Activated naive CD4-positive, alpha-beta T cell treated with anti-CD3 and anti-CD28 coated beads, Interleukin-2, amount 50 U/mL, for 24 hours (primary cell): ENCODE measurements around the gene CDCA7L.

Source experiments
- H3K27ac Mint-ChIP-seq: one replicate; pipeline ENCODE4 v1.8.0; 2021; ENCODE audit warnings: mild to moderate bottlenecking, mixed read lengths
- H3K27me3 Mint-ChIP-seq: one replicate; pipeline ENCODE4 v1.8.0; 2021; ENCODE audit warnings: mixed read lengths
- H3K36me3 Mint-ChIP-seq: one replicate; pipeline ENCODE4 v1.8.0; 2021; ENCODE audit warnings: mixed read lengths
- H3K4me1 Mint-ChIP-seq: one replicate; pipeline ENCODE4 v1.8.0; 2021; ENCODE audit warnings: mixed read lengths
- H3K4me3 Mint-ChIP-seq: one replicate; pipeline ENCODE4 v1.8.0; 2021; ENCODE audit warnings: mild to moderate bottlenecking, mixed read lengths
- H3K9me3 Mint-ChIP-seq: one replicate; pipeline ENCODE4 v1.8.0; 2021; ENCODE audit warnings: mixed read lengths

The CDCA7L gene

DNA sequence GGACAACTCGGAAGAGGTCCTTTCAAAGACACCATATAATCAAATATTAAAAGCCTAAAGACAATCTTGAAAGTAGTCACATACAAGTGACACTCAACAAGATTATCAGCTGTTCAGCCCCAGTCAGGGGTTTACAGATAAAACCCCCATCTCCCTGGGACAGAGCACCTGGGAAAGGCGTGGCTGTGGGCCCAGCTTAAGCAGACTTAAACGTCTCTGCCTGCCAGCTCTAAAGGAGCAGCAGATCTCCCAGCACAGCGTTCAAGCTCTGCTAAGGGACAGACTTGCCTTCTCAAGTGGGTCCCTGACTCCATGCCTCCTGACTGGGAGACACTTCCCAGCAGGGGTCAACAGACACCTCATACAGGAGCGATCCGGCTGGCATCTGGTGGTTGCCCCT lies 18.0 kb downstream of the CDCA7L start:
- Mint-ChIP-seq H3K4me3 (no peak overlapping the region), H3K27ac (no peak overlapping the region), H3K4me1 (peaks cover 44% of the 10 kb centered on the region), H3K36me3 (peaks cover 28% of the 10 kb centered on the region), H3K27me3 (no peaks in the 10 kb centered on the region), H3K9me3 (peaks cover 6% of the 10 kb centered on the region)

DNA sequence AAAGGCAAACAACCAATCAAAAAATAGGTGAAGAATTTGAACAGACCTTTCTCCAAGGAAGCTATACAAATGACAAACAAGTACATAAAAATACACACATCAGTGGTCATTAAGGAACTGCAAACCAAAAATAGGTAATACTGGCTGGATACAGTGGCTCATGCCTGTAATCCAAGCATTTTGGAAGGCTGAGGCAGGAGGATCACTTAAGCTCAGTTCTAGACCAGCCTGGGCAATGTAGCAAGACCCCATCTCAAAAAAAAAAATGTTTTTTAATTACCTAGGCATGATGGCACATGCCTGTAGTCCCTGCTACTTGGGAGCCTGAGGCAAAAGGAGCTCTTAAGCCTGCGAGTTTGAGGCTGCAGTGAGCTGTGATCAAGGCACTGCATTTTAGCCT lies 19.3 kb downstream of the CDCA7L start:
- peaks cover 6% of the 10 kb centered on the region for H3K9me3 Mint-ChIP-seq
- H3K36me3 Mint-ChIP-seq, result peaks cover 27% of the 10 kb centered on the region

DNA sequence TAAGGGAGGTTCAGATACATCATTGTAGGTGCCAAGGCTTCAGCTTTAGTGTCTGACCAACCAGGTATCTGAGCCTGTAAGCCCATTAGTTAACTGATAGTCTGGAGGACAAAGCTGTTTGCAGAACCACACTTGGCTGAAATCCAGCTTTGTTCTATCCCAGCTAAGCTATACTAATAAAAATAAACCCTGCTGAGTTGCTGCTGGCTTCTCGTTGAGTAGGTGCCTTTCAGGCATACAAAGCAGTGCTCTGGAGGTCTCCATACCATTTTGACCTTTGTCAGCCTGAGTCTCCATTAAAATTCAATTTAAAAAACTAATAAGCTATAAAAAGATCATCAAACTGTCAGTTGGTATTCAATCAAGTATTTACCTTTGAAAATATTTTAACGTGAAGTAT lies 22.0 kb downstream of the CDCA7L start:
- Mint-ChIP-seq H3K4me1 (peaks cover 35% of the 10 kb centered on the region), H3K27ac (no peak overlapping the region), H3K9me3 (no peaks in the 10 kb centered on the region), H3K36me3 (peaks cover 18% of the 10 kb centered on the region), H3K4me3 (no peak overlapping the region), H3K27me3 (no peaks in the 10 kb centered on the region)

More for the DNA sequence above, 19.3 kb downstream of the CDCA7L start:
- Mint-ChIP-seq H3K27me3 (no peaks in the 10 kb centered on the region), H3K4me1 (peaks cover 41% of the 10 kb centered on the region), H3K4me3 (no peak overlapping the region), H3K27ac (no peak overlapping the region)

GRCh38 chr7:21922605-21923004 lies 23.1 kb downstream of the CDCA7L start:
- Mint-ChIP-seq H3K4me1 (peaks cover 31% of the 10 kb centered on the region), H3K36me3 (peaks cover 18% of the 10 kb centered on the region), H3K4me3 (no peak overlapping the region), H3K27ac (no peak overlapping the region), H3K27me3 (no peaks in the 10 kb centered on the region), H3K9me3 (no peaks in the 10 kb centered on the region)

GRCh38 chr7:21920936-21921335 lies 24.8 kb downstream of the CDCA7L start:
- Mint-ChIP-seq H3K36me3 (peaks cover 16% of the 10 kb centered on the region), H3K27me3 (no peaks in the 10 kb centered on the region), H3K4me1 (peaks cover 24% of the 10 kb centered on the region), H3K9me3 (no peaks in the 10 kb centered on the region), H3K4me3 (no peak overlapping the region), H3K27ac (no peak overlapping the region)

GRCh38 chr7:21918216-21918615 lies 27.5 kb downstream of the CDCA7L start:
- Mint-ChIP-seq H3K4me1 (peaks cover 9% of the 10 kb centered on the region), H3K4me3 (no peak overlapping the region), H3K36me3 (peaks cover 28% of the 10 kb centered on the region), H3K27ac (no peak overlapping the region), H3K9me3 (no peaks in the 10 kb centered on the region), H3K27me3 (no peaks in the 10 kb centered on the region)

DNA sequence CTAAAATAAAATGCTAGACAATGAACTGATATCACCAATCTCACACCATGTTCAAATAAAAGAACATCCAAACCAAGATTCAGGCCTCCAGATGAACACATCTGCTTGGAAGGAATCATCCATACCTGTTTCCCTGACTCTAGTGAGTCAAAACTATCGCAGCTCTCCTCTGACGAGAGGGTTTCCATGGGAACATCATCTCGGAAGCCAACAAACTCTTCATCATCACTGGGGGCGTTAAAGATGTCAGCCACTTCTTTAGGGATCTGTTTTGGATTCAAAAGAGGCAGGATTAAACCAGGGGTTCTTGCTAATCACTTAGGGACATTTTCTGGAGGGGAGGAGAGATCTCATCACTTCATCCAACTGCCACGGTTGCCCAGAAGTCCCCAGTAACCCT lies 29.1 kb downstream of the CDCA7L start:
- Mint-ChIP-seq H3K9me3 (no peaks in the 10 kb centered on the region), H3K27ac (no peak overlapping the region), H3K36me3 (peaks cover 30% of the 10 kb centered on the region), H3K4me3 (no peak overlapping the region), H3K27me3 (no peaks in the 10 kb centered on the region), H3K4me1 (peaks cover 9% of the 10 kb centered on the region)

- no peaks in the 10 kb centered on the region for H3K9me3 Mint-ChIP-seq
- H3K36me3 Mint-ChIP-seq, result peaks cover 32% of the 10 kb centered on the region
- H3K27me3 Mint-ChIP-seq, result no peaks in the 10 kb centered on the region
- no peak overlapping the region for H3K4me3 Mint-ChIP-seq
- H3K27ac Mint-ChIP-seq, result no peak overlapping the region
- peaks cover 4% of the 10 kb centered on the region for H3K4me1 Mint-ChIP-seq
Measured at GRCh38 chr7:21916176-21916575, 29.5 kb downstream of the CDCA7L start.

GRCh38 chr7:21915140-21915539 lies 30.6 kb downstream of the CDCA7L start:
- no peaks in the 10 kb centered on the region for H3K27me3 Mint-ChIP-seq
- peaks cover 4% of the 10 kb centered on the region for H3K4me1 Mint-ChIP-seq
- H3K36me3 Mint-ChIP-seq, result peaks cover 32% of the 10 kb centered on the region
- H3K27ac Mint-ChIP-seq, result no peak overlapping the region
- no peaks in the 10 kb centered on the region for H3K9me3 Mint-ChIP-seq
- H3K4me3 Mint-ChIP-seq, result no peak overlapping the region

DNA sequence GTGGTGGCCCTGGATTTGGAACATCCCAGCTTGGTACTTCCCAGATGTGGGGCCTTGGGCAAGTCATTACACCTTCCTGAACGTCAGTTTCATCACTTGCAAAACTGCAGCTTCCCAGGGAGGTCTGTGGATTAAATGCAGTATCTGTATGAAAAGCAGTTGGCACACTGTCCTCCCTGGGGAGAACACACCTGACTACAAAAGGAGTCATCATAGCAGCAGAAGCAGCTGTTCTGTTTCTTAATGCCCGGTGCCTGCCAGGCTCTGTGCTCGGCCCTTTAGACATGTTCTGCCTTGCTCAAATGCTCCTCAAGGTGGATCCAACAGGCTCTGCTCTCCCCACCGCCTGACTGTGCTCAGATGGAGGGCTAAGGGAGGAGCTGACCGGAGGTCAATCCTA lies 31.0 kb downstream of the CDCA7L start:
- no peak overlapping the region for H3K4me3 Mint-ChIP-seq
- no peaks in the 10 kb centered on the region for H3K9me3 Mint-ChIP-seq
- H3K27ac Mint-ChIP-seq, result no peak overlapping the region
- H3K27me3 Mint-ChIP-seq, result no peaks in the 10 kb centered on the region
- peaks cover 31% of the 10 kb centered on the region for H3K36me3 Mint-ChIP-seq
- H3K4me1 Mint-ChIP-seq, result peaks cover 3% of the 10 kb centered on the region

GRCh38 chr7:21912931-21913780 lies 32.5 kb downstream of the CDCA7L start:
- Mint-ChIP-seq H3K36me3 (peaks cover 36% of the 10 kb centered on the region), H3K4me1 (no peaks in the 10 kb centered on the region), H3K27ac (no peak overlapping the region), H3K9me3 (no peaks in the 10 kb centered on the region), H3K27me3 (no peaks in the 10 kb centered on the region), H3K4me3 (no peak overlapping the region)

DNA sequence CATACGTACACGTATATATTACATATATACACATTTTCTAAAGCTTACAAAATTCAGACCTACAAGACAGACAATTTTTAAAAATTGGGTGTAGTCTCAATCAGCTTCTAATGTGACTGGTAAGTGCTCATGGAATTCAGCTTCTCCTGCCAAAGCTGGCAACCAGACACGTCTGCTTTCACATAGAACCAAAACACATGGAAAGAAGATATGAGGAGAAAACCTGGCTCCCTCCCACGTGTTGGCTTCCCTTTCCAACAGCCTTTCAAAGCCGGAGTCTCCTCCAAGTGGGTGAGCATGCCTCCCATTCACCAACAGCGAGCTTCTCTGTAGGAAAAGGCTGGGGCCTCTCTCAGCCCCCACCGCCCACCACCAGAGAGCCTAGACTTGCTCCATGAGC lies 33.4 kb downstream of the CDCA7L start:
- Mint-ChIP-seq H3K36me3 (peaks cover 38% of the 10 kb centered on the region), H3K4me3 (no peak overlapping the region), H3K27ac (no peak overlapping the region), H3K4me1 (no peaks in the 10 kb centered on the region), H3K9me3 (no peaks in the 10 kb centered on the region), H3K27me3 (no peaks in the 10 kb centered on the region)

GRCh38 chr7:21911341-21911875 lies 34.3 kb downstream of the CDCA7L start:
- no peak overlapping the region for H3K27ac Mint-ChIP-seq
- H3K27me3 Mint-ChIP-seq, result no peaks in the 10 kb centered on the region
- peaks cover 36% of the 10 kb centered on the region for H3K36me3 Mint-ChIP-seq
- H3K4me1 Mint-ChIP-seq, result no peaks in the 10 kb centered on the region
- H3K4me3 Mint-ChIP-seq, result no peak overlapping the region
- H3K9me3 Mint-ChIP-seq, result no peaks in the 10 kb centered on the region

GRCh38 chr7:21910253-21910652 lies 35.4 kb downstream of the CDCA7L start:
- no peak overlapping the region for H3K4me3 Mint-ChIP-seq
- no peak overlapping the region for H3K27ac Mint-ChIP-seq
- H3K27me3 Mint-ChIP-seq, result no peaks in the 10 kb centered on the region
- H3K36me3 Mint-ChIP-seq, result peaks cover 36% of the 10 kb centered on the region
- H3K4me1 Mint-ChIP-seq, result no peaks in the 10 kb centered on the region
- no peaks in the 10 kb centered on the region for H3K9me3 Mint-ChIP-seq

- Mint-ChIP-seq H3K4me1 (no peaks in the 10 kb centered on the region), H3K4me3 (no peak overlapping the region), H3K27me3 (no peaks in the 10 kb centered on the region), H3K36me3 (peaks cover 29% of the 10 kb centered on the region), H3K9me3 (no peaks in the 10 kb centered on the region), H3K27ac (peak overlapping the region; percentile 11)
Measured at GRCh38 chr7:21908746-21909145, 37.0 kb downstream of the CDCA7L start.

DNA sequence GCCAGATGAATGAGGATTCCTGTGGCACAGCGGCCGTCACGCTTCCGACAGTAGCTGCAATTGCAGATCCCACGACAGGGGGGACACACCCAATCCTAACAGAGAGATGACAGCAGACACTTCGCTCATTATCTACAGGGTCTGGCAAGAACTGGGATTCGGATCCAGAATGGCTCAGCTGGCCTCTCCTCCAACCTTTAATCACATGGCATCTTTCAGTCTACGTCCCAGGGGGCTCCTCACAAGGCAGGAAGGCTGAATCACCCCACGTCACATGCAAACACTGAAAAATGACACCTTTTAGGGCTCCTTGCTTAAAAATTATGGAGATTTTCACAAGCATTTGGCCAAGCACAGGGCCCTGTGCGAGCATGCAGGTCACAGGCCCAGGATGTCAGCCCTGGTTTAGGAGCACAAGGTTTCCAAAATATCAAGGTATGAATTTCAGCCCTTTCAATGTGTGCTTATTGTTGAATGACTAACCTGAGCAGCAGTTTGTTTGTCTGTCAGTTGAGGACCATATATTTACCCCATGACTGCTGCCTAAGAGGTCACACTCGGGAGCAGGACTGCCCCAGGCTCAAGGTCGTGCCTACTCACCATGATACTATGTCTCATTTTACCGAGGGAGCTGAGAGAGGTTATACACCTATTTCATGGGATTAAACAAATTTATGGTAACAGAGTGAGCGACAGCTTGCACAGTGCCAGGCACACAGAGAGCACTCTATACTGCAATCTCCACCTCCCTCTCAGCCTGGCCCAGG lies 42.5 kb downstream of the CDCA7L start:
- H3K9me3 Mint-ChIP-seq, result no peaks in the 10 kb centered on the region
- H3K27me3 Mint-ChIP-seq, result no peaks in the 10 kb centered on the region
- peaks cover 12% of the 10 kb centered on the region for H3K4me1 Mint-ChIP-seq
- H3K36me3 Mint-ChIP-seq, result peaks cover 31% of the 10 kb centered on the region
- H3K4me3 Mint-ChIP-seq, result no peak overlapping the region
- H3K27ac Mint-ChIP-seq, result no peak overlapping the region
